Mesendoderm (in vitro differentiated cells): ENCODE measurements around the gene ARHGEF4.
"Not testable (repeated sequence)": the region's sequence is repeated elsewhere in the genome, so short reads cannot be mapped to it uniquely, and the experiment has no call there.

Experiments used
- DNase-seq: peaks from one replicate; pipeline ENCODE4 v3.0.0; 2013
- H2AK5ac ChIP-seq: 2 replicates; pipeline ENCODE4 v1.6.1; 2013; ENCODE audit warnings: low read length, inconsistent platforms
- H2BK120ac ChIP-seq: 2 replicates; pipeline ENCODE4 v1.6.1; 2013; ENCODE audit warnings: low read depth, mild to moderate bottlenecking, low read length, moderate library complexity, mixed read lengths
- H2BK15ac ChIP-seq: replicated peaks from 2 replicates; pipeline ENCODE4 v1.6.1; 2013; ENCODE audit warnings: low read depth, mild to moderate bottlenecking, moderate library complexity
- H2BK5ac ChIP-seq: 2 replicates; pipeline ENCODE4 v1.6.1; 2013; ENCODE audit warnings: low read length, inconsistent platforms
- H3K18ac ChIP-seq: 2 replicates; pipeline ENCODE4 v1.6.1; 2013; ENCODE audit warnings: mild to moderate bottlenecking, low read length, mixed read lengths
- H3K23ac ChIP-seq: one replicate; pipeline ENCODE4 v1.6.1; 2013; ENCODE audit warnings: low read length
- H3K27ac ChIP-seq: 2 replicates; pipeline ENCODE4 v1.5.1; 2013; ENCODE audit warnings: low read depth, mild to moderate bottlenecking, inconsistent platforms, low read length, moderate library complexity
- H3K27me3 ChIP-seq: 2 replicates; pipeline ENCODE4 v1.6.1; 2013; ENCODE audit warnings: low read length, control low read depth, mild to moderate bottlenecking, inconsistent platforms; ENCODE audit not compliant: insufficient read depth, poor library complexity
- H3K36me3 ChIP-seq: 2 replicates; pipeline ENCODE4 v1.6.1; 2013; ENCODE audit warnings: low read length, inconsistent platforms; ENCODE audit not compliant: control insufficient read depth, insufficient read depth
- H3K4ac ChIP-seq: one replicate; pipeline ENCODE4 v1.6.1; 2013; ENCODE audit warnings: low read depth, mild to moderate bottlenecking, low read length, moderate library complexity
- H3K4me1 ChIP-seq: 2 replicates; pipeline ENCODE4 v1.6.1; 2013; ENCODE audit warnings: low read depth, low read length, inconsistent platforms; ENCODE audit not compliant: control insufficient read depth
- H3K4me2 ChIP-seq: 2 replicates; pipeline ENCODE4 v1.6.1; 2013; ENCODE audit warnings: low read length
- H3K4me3 ChIP-seq: 2 replicates; pipeline ENCODE4 v1.5.1; 2013; ENCODE audit warnings: mild to moderate bottlenecking, low read length
- H3K56ac ChIP-seq: one replicate; pipeline ENCODE4 v1.6.1; 2013; ENCODE audit warnings: low read length
- H3K79me1 ChIP-seq: 2 replicates; pipeline ENCODE4 v1.6.1; 2013; ENCODE audit warnings: low read length, inconsistent platforms
- H3K79me2 ChIP-seq: 2 replicates; pipeline ENCODE4 v1.6.1; 2013; ENCODE audit warnings: mild to moderate bottlenecking, low read length; ENCODE audit not compliant: control insufficient read depth, insufficient read depth
- H3K9ac ChIP-seq: 2 replicates; pipeline ENCODE4 v1.6.1; 2013; ENCODE audit warnings: low read length, inconsistent platforms
- H4K5ac ChIP-seq: one replicate; pipeline ENCODE4 v1.6.1; 2013; ENCODE audit warnings: low read length
- H4K8ac ChIP-seq: one replicate; pipeline ENCODE4 v1.6.1; 2013; ENCODE audit warnings: low read depth, mild to moderate bottlenecking, control low read depth, low read length, moderate library complexity
- WGBS: extraction: QIAGEN DNeasy Blood & Tissue Kit; methylation state at CpG from one replicate; pipeline ENCODE4 v1.1.7; 2013; ENCODE audit warnings: low lambda C conversion rate, missing lambda C conversion rate; ENCODE audit not compliant: insufficient coverage; ENCODE audit errors: extremely low coverage; 5-methylcytosine and 5-hydroxymethylcytosine counted together

The ARHGEF4 gene

GRCh38 chr2:131076707-131077106 lies 240.0 kb downstream of the ARHGEF4 start:
- WGBS = 100% methylated on average over 2 of the region's 5 CpGs
- peaks cover 9% of the 10 kb centered on the region for H3K36me3 ChIP-seq

GRCh38 chr2:131077182-131077846 lies 240.6 kb downstream of the ARHGEF4 start:
- Histone ChIP-seq H4K8ac (no peak overlapping the region), H2BK120ac (no peak overlapping the region), H3K4me3 (no peak overlapping the region), H3K4me2 (no peak overlapping the region), H3K79me1 (peaks cover 36% of the 10 kb centered on the region), H3K56ac (peak overlapping the region; percentile 86), H2BK15ac (no peak overlapping the region), H3K36me3 (peaks cover 11% of the 10 kb centered on the region), H3K27me3 (no peaks in the 10 kb centered on the region), H3K4me1 (peaks cover 15% of the 10 kb centered on the region), H3K23ac (peak overlapping the region; percentile 29), H3K79me2 (peaks cover 60% of the 10 kb centered on the region), H3K27ac (peak overlapping the region; percentile 95), H3K9ac (peak overlapping the region; percentile 49), H2BK5ac (peak overlapping the region; percentile 98), H2AK5ac (peak overlapping the region; percentile 80), H4K5ac (no peak overlapping the region), H3K18ac (peak overlapping the region; percentile 94), H3K4ac (no peak overlapping the region)
- no CpG with 5 or more reads among the region's 11 CpGs for WGBS
- DNase-seq = no peak

More at GRCh38 chr2:131076707-131077106, 240.0 kb downstream of the ARHGEF4 start:
- H3K9ac ChIP-seq = no peak overlapping the region
- H3K79me1 ChIP-seq = peaks cover 32% of the 10 kb centered on the region
- H3K79me2 ChIP-seq = peaks cover 57% of the 10 kb centered on the region
- H4K5ac ChIP-seq = no peak overlapping the region
- no peak overlapping the region for H2BK15ac ChIP-seq
- H3K23ac ChIP-seq = no peak overlapping the region
- peak overlapping the region; percentile 95 for H3K27ac ChIP-seq
- H3K4me2 ChIP-seq = no peak overlapping the region
- H2BK120ac ChIP-seq = no peak overlapping the region
- no peak overlapping the region for H2BK5ac ChIP-seq
- peak overlapping the region; percentile 94 for H3K18ac ChIP-seq
- no peak overlapping the region for H3K4me3 ChIP-seq
- peaks cover 15% of the 10 kb centered on the region for H3K4me1 ChIP-seq
- peak; percentile 91 for DNase-seq
- H2AK5ac ChIP-seq = no peak overlapping the region
- no peaks in the 10 kb centered on the region for H3K27me3 ChIP-seq
- no peak overlapping the region for H3K56ac ChIP-seq
- H3K4ac ChIP-seq = no peak overlapping the region
- no peak overlapping the region for H4K8ac ChIP-seq

- peaks cover 11% of the 10 kb centered on the region for H3K36me3 ChIP-seq
- WGBS = no CpG with 5 or more reads among the region's 3 CpGs
Measured at GRCh38 chr2:131077966-131078365, 241.3 kb downstream of the ARHGEF4 start.

DNA sequence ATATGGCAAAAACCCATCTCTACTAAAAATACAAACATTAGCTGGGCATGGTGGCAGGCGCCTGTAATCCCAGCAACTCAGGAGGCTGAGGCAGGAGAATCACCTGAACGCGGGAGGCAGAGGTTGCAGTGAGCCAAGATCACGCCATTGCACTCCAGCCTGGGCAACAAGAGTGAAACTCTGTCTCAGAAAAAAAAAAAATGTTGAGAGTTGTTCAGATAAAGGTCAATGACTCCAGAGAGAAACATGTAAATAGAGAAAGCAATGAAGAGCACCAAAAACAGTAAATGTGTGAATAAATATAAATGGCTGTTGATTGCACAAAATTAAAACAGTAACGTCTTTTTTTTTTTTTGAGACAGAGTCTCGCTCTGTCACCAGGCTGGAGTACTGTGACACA lies 243.2 kb downstream of the ARHGEF4 start:
- not testable (repeated sequence) for H2BK5ac ChIP-seq, H3K27me3 ChIP-seq, H3K18ac ChIP-seq, H3K4me3 ChIP-seq, H3K23ac ChIP-seq, H3K56ac ChIP-seq, H2BK15ac ChIP-seq, H4K8ac ChIP-seq, H2BK120ac ChIP-seq, H2AK5ac ChIP-seq, H3K27ac ChIP-seq, DNase-seq, H3K4ac ChIP-seq, H3K9ac ChIP-seq, H4K5ac ChIP-seq, H3K4me2 ChIP-seq
- H3K79me1 ChIP-seq = peaks cover 25% of the 10 kb centered on the region
- H3K36me3 ChIP-seq = peaks cover 11% of the 10 kb centered on the region
- peaks cover 15% of the 10 kb centered on the region for H3K4me1 ChIP-seq
- no CpG with 5 or more reads among the region's 6 CpGs for WGBS
- peaks cover 63% of the 10 kb centered on the region for H3K79me2 ChIP-seq

More at GRCh38 chr2:131077966-131078365, 241.3 kb downstream of the ARHGEF4 start:
- Histone ChIP-seq H2BK5ac (peak overlapping the region; percentile 59), H3K18ac (no peak overlapping the region), H2BK15ac (no peak overlapping the region), H3K79me2 (peaks cover 63% of the 10 kb centered on the region), H3K4ac (no peak overlapping the region), H3K4me2 (no peak overlapping the region), H3K27me3 (no peaks in the 10 kb centered on the region), H3K4me1 (peaks cover 15% of the 10 kb centered on the region), H3K27ac (peak overlapping the region; percentile 95), H3K23ac (no peak overlapping the region), H3K4me3 (no peak overlapping the region), H4K8ac (no peak overlapping the region), H4K5ac (no peak overlapping the region), H2BK120ac (no peak overlapping the region), H3K9ac (peak overlapping the region; percentile 22), H3K79me1 (peaks cover 36% of the 10 kb centered on the region), H2AK5ac (peak overlapping the region; percentile 46), H3K56ac (no peak overlapping the region)
- DNase-seq = no peak

- no peak overlapping the region for H4K5ac ChIP-seq
- WGBS = no CpG with 5 or more reads among the region's 4 CpGs
- H3K36me3 ChIP-seq = peaks cover 11% of the 10 kb centered on the region
- no peak overlapping the region for H2BK120ac ChIP-seq
- H3K56ac ChIP-seq = no peak overlapping the region
- H3K9ac ChIP-seq = no peak overlapping the region
- no peak overlapping the region for H3K18ac ChIP-seq
- H3K4ac ChIP-seq = no peak overlapping the region
- H2AK5ac ChIP-seq = no peak overlapping the region
- peaks cover 23% of the 10 kb centered on the region for H3K79me1 ChIP-seq
- no peak overlapping the region for H3K4me2 ChIP-seq
- no peak overlapping the region for H3K4me3 ChIP-seq
- no peak overlapping the region for H3K27ac ChIP-seq
- no peak overlapping the region for H4K8ac ChIP-seq
- no peak overlapping the region for H2BK5ac ChIP-seq
- no peak overlapping the region for H3K23ac ChIP-seq
- H3K79me2 ChIP-seq = peaks cover 65% of the 10 kb centered on the region
- H3K4me1 ChIP-seq = peaks cover 9% of the 10 kb centered on the region
- H2BK15ac ChIP-seq = no peak overlapping the region
- no peak for DNase-seq
- no peaks in the 10 kb centered on the region for H3K27me3 ChIP-seq
Measured at GRCh38 chr2:131081190-131081589, 244.5 kb downstream of the ARHGEF4 start.

DNA sequence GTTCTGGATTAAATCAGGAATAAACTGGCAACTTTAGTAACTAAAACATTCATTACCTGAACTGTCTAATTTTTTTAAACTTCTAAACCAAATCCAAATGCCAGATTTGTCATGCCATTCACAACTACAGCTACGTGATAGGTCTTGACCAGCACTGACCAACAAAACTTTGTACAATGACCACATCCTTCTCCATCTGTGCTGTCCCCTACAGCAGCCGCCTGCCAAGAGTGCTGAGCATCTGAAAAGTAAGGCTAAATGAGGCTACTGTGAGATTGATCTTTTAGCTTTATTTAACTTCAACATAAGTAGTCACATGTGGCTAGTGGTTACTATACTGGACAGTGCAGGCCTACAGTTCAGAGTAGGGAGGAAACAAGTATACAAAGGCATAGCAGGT lies 248.9 kb downstream of the ARHGEF4 start:
- Histone ChIP-seq H3K79me2 (peaks cover 78% of the 10 kb centered on the region), H3K4ac (no peak overlapping the region), H3K4me3 (no peak overlapping the region), H4K5ac (no peak overlapping the region), H2BK5ac (no peak overlapping the region), H3K4me1 (no peaks in the 10 kb centered on the region), H4K8ac (no peak overlapping the region), H3K18ac (no peak overlapping the region), H3K79me1 (peaks cover 13% of the 10 kb centered on the region), H3K27ac (no peak overlapping the region), H3K4me2 (no peak overlapping the region), H3K36me3 (peaks cover 13% of the 10 kb centered on the region), H3K27me3 (no peaks in the 10 kb centered on the region), H3K23ac (no peak overlapping the region), H2BK15ac (no peak overlapping the region), H3K9ac (no peak overlapping the region), H2AK5ac (no peak overlapping the region), H3K56ac (no peak overlapping the region), H2BK120ac (no peak overlapping the region)
- DNase-seq = no peak
- no CpG with 5 or more reads among the region's 2 CpGs for WGBS
